Vagina (tissue), 2 donors: ENCODE data around the gene RHOJ.

ENCODE experiments used
- POLR2A ChIP-seq, 2 donors: fragments of 450-650 bp; IDR thresholded peaks; one replicate each; pipeline ENCODE4 v1.6.1; 2017; ENCODE audit warnings: antibody characterized with exemption in 2 of 2, mild to moderate bottlenecking in 2 of 2, moderate library complexity in 2 of 2
- TF ChIP-seq, protein P1 (sequence below), 3 experiments: fragments of 450-650 bp in 2 of 3; fragments of 200-600 bp in 1 of 3; sonication (generic) in 1 of 3; IDR thresholded peaks; one replicate each; pipeline ENCODE4 v1.5.1; 2017 to 2019; ENCODE audit warnings: antibody characterized with exemption in 3 of 3, mild to moderate bottlenecking in 2 of 3, moderate library complexity in 2 of 3

DNA sequence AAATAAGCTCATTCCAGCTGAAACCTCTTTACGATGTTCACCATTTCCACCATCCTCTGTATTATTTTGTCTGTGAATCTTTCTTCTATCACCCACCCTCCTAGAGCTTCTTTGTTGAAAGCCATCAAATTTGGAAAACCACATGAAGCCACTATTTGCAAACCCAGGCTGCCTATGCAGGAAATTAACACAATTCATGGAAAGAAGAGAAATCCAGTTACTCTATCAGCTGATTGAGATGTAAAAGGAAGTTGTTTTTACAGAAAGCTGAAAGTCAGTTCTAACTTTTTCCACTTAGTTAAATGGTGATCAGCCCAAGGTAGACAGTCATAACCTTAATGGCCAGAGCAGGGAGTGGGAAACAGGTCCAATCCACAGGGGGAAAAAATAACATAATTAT lies 6.6 kb downstream of the RHOJ start:
- TF ChIP-seq, protein P1, sequence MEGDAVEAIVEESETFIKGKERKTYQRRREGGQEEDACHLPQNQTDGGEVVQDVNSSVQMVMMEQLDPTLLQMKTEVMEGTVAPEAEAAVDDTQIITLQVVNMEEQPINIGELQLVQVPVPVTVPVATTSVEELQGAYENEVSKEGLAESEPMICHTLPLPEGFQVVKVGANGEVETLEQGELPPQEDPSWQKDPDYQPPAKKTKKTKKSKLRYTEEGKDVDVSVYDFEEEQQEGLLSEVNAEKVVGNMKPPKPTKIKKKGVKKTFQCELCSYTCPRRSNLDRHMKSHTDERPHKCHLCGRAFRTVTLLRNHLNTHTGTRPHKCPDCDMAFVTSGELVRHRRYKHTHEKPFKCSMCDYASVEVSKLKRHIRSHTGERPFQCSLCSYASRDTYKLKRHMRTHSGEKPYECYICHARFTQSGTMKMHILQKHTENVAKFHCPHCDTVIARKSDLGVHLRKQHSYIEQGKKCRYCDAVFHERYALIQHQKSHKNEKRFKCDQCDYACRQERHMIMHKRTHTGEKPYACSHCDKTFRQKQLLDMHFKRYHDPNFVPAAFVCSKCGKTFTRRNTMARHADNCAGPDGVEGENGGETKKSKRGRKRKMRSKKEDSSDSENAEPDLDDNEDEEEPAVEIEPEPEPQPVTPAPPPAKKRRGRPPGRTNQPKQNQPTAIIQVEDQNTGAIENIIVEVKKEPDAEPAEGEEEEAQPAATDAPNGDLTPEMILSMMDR (IDR thresholded peaks at IDR 0.05): no peak
- no peak for TF ChIP-seq POLR2A (IDR thresholded peaks at IDR 0.05)
